OCI-LY7 (cell line): ENCODE data around the gene TRRAP. TPM values are rescaled to one million over a fixed set of nuclear protein-coding genes. Genes with fewer than 3 reads are reported as not detected.

Experiments used
- BruUV-seq: library from RNA; stranded (reverse); fragments of 400-500 nt; replicated peaks from 2 replicates; lab custom pipeline; 2021; lab: Mats Ljungman, UMichigan
- CTCF ChIA-PET: fragments of 300-600 bp; sonication (Branson Sonifier 250); formaldehyde crosslinking; loops from one replicate; lab custom pipeline; 2022; ENCODE audit warnings: antibody characterized with exemption; ENCODE audit not compliant: unreplicated experiment; lab: Charles Lee
- POLR2A ChIA-PET: fragments of 300-600 bp; sonication (Branson Sonifier 250); formaldehyde crosslinking; loops from one replicate; lab custom pipeline; 2022; ENCODE audit warnings: antibody characterized with exemption; lab: Charles Lee
- DNase-seq: peaks from one replicate; pipeline ENCODE4 v3.0.0-alpha.2; 2015; ENCODE audit warnings: low spot score
- H2AFZ ChIP-seq: fragments of 200-600 bp; sonication (generic), shearing (Covaris generic); 2 replicates; pipeline ENCODE4 v1.6.1; 2014; ENCODE audit warnings: mild to moderate bottlenecking, antibody characterized with exemption, low read length, moderate library complexity
- H3K27ac ChIP-seq: fragments of 200-600 bp; sonication (generic); 2 replicates; pipeline ENCODE4 v1.5.1; 2014; ENCODE audit warnings: mixed run types, low read depth, mild to moderate bottlenecking, moderate library complexity, low read length, inconsistent platforms; ENCODE audit not compliant: poor library complexity, severe bottlenecking
- H3K36me3 ChIP-seq: fragments of 200-600 bp; sonication (generic); 2 replicates; pipeline ENCODE4 v1.6.1; 2014; ENCODE audit warnings: mild to moderate bottlenecking, antibody characterized with exemption, low read length, moderate library complexity, mixed read lengths; ENCODE audit not compliant: insufficient read depth
- H3K4me1 ChIP-seq: fragments of 200-600 bp; sonication (generic); 2 replicates; pipeline ENCODE4 v1.5.1; 2014; ENCODE audit warnings: mild to moderate bottlenecking, low read length; ENCODE audit not compliant: insufficient read depth, poor library complexity, severe bottlenecking
- H3K4me2 ChIP-seq: fragments of 200-600 bp; sonication (generic); 2 replicates; pipeline ENCODE4 v1.6.1; 2014; ENCODE audit warnings: mild to moderate bottlenecking, low read length
- H3K4me3 ChIP-seq: fragments of 200-600 bp; sonication (generic); 2 replicates; pipeline ENCODE4 v1.5.1; 2014; ENCODE audit warnings: mild to moderate bottlenecking, low read depth, low read length; ENCODE audit not compliant: poor library complexity, severe bottlenecking
- H3K79me2 ChIP-seq: fragments of 200-600 bp; sonication (generic); 2 replicates; pipeline ENCODE4 v1.6.1; 2016; ENCODE audit warnings: low read depth, mild to moderate bottlenecking, low read length, moderate library complexity, mixed read lengths; ENCODE audit not compliant: insufficient read depth
- H3K9me2 ChIP-seq: fragments of 200-600 bp; sonication (generic); 2 replicates; pipeline ENCODE4 v1.6.1; 2016; ENCODE audit warnings: mild to moderate bottlenecking, low read length, mixed read lengths; ENCODE audit not compliant: insufficient read depth
- H3K9me3 ChIP-seq: fragments of 200-600 bp; sonication (generic); 2 replicates; pipeline ENCODE4 v1.6.1; 2014; ENCODE audit warnings: mild to moderate bottlenecking, mixed run types, low read length, mixed read lengths
- H4K20me1 ChIP-seq: fragments of 200-600 bp; sonication (generic); 2 replicates; pipeline ENCODE4 v1.6.1; 2014; ENCODE audit warnings: mild to moderate bottlenecking, antibody characterized with exemption, low read length, moderate library complexity, mixed read lengths; ENCODE audit not compliant: insufficient read depth
- EZH2phosphoT487 ChIP-seq: fragments of 200-600 bp; sonication (generic); IDR thresholded peaks from 2 replicates; pipeline ENCODE4 v1.6.1; 2018; ENCODE audit warnings: low read depth, borderline replicate concordance, mild to moderate bottlenecking, mixed run types, antibody characterized with exemption, low read length, moderate library complexity, mixed read lengths
- intact Hi-C: fragments of 100-400 bp; cut with micrococcal nuclease; formaldehyde crosslinking; loops from one replicate; pipeline ENCODE4 v1.10.0; 2022; ENCODE audit not compliant: unreplicated experiment
- total RNA-seq, 2 experiments: library from RNA; depleted of rRNA in 1 of 2; stranded (reverse); fragments of >200 nt in 1 of 2; shearing (Covaris generic) in 1 of 2; gene quantifications; 2 replicates each; pipeline ENCODE4 v1.2.3, GENCODE V29; 2014 to 2022
- TF ChIP-seq, protein P1 (sequence below): fragments of 200-600 bp; sonication (generic); conservative IDR thresholded peaks from 2 replicates; pipeline ENCODE4 v1.5.1; 2014; ENCODE audit warnings: mild to moderate bottlenecking, antibody characterized with exemption, low read length, moderate library complexity, mixed read lengths

Gene TRRAP
- total RNA-seq, 2 experiments from 2014 or later = 50.4 to 86.1 TPM

DNA sequence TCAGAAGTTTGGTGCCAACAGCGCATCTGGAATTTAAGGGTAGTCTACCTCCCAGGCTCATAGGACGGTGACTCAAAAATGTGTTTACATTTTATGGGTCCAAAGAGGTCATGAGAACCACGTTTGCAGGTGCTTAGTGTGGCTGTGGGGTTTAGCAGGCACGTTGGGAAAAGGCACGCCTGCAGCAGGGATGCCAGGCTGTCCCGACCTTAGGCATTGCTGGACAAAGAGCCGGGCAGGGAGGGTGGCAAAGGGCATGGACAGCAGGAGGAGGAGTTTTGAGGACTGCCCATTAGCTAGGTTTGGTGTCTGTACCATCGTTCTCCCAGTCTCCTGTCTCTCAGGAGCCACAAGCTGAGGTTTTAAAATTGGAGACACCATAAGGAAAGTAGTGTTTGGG lies 104.4 kb downstream of the TRRAP start:
- H2AFZ ChIP-seq = no peak overlapping the region
- no peak overlapping the region for H3K4me2 ChIP-seq
- no peaks in the 10 kb centered on the region for H3K4me1 ChIP-seq
- intact Hi-C loops = no loop called here
- no peak for DNase-seq
- H3K4me3 ChIP-seq = no peak overlapping the region
- peaks cover 100% of the 10 kb centered on the region for H3K36me3 ChIP-seq
- ChIA-PET CTCF (no interaction called here), POLR2A (no interaction called here)
- H3K79me2 ChIP-seq = no peaks in the 10 kb centered on the region
- BruUV-seq = no TSS peak
- H3K27ac ChIP-seq = no peak overlapping the region
- no peaks in the 10 kb centered on the region for H4K20me1 ChIP-seq
- no peaks in the 10 kb centered on the region for H3K9me2 ChIP-seq
- TF ChIP-seq, protein P1, sequence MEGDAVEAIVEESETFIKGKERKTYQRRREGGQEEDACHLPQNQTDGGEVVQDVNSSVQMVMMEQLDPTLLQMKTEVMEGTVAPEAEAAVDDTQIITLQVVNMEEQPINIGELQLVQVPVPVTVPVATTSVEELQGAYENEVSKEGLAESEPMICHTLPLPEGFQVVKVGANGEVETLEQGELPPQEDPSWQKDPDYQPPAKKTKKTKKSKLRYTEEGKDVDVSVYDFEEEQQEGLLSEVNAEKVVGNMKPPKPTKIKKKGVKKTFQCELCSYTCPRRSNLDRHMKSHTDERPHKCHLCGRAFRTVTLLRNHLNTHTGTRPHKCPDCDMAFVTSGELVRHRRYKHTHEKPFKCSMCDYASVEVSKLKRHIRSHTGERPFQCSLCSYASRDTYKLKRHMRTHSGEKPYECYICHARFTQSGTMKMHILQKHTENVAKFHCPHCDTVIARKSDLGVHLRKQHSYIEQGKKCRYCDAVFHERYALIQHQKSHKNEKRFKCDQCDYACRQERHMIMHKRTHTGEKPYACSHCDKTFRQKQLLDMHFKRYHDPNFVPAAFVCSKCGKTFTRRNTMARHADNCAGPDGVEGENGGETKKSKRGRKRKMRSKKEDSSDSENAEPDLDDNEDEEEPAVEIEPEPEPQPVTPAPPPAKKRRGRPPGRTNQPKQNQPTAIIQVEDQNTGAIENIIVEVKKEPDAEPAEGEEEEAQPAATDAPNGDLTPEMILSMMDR = no peak
- no peak for TF ChIP-seq EZH2phosphoT487
- peaks cover 5% of the 10 kb centered on the region; the same call in 1 of the 2 replicates for H3K9me3 ChIP-seq

DNA sequence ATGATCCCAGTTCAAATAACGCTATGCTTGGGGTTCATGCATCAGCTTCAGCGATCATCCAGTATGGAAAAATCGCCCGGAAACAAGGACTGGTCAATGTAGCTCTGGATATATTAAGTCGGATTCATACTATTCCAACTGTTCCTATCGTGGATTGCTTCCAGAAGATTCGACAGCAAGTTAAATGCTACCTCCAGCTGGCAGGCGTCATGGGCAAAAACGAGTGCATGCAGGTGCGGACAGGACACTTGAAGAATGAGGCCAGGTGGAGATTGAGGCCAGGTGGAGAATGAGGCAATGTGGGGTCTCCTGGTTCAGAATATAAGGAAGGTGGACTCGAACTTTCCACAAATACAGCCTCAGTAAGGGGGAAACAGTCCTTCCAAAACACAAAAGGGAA lies 105.8 kb downstream of the TRRAP start:
- intact Hi-C loops = no loop called here
- TF ChIP-seq EZH2phosphoT487 = no peak
- TF ChIP-seq, protein P1 = no peak
- DNase-seq = no peak
- no peak overlapping the region for H3K4me3 ChIP-seq
- ChIA-PET POLR2A (interaction anchor here (1.5 kb wide), 1 partner anchor 13 kb away, joined by 4 read pairs; no protein-coding TSS in a partner anchor), CTCF (no interaction called here)
- no peak overlapping the region for H2AFZ ChIP-seq
- peaks cover 5% of the 10 kb centered on the region; the same call in 1 of the 2 replicates for H3K9me3 ChIP-seq
- H3K9me2 ChIP-seq = no peaks in the 10 kb centered on the region
- no peak overlapping the region for H3K27ac ChIP-seq
- H4K20me1 ChIP-seq = no peaks in the 10 kb centered on the region
- H3K4me1 ChIP-seq = no peaks in the 10 kb centered on the region
- H3K36me3 ChIP-seq = peaks cover 100% of the 10 kb centered on the region
- BruUV-seq = no TSS peak
- H3K4me2 ChIP-seq = no peak overlapping the region
- H3K79me2 ChIP-seq = no peaks in the 10 kb centered on the region

DNA sequence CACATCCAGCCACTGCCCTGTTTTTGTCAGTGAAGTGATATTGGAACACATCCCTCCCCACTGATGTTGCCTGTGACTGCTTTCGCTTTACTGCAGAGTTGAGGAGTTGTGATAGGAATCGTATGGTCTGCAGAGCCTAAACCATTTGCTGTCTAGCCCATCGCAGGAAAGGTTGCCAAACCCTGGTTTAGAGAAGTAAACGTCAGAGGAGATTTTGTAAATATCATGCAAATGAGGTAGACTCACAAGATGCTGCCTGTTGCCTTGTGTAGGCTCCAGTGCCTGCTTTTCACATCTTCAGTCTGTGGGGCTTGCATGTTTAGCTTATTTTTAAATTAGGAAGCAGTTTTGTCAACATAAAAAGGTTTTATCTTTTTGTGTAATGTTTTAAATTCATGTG lies 107.1 kb downstream of the TRRAP start:
- POLR2A ChIA-PET = interaction anchor here (1.3 to 1.5 kb wide), 2 partner anchors 11 to 14 kb away, joined by 4 read pairs; no protein-coding TSS in a partner anchor
- BruUV-seq = no TSS peak
- intact Hi-C loops = loop anchor here (5.0 kb wide), 1 partner anchor 48 kb away; no protein-coding TSS in a partner anchor

More for the DNA sequence above, 107.1 kb downstream of the TRRAP start:
- Histone ChIP-seq H3K4me1 (no peaks in the 10 kb centered on the region), H3K79me2 (no peaks in the 10 kb centered on the region), H3K9me2 (no peaks in the 10 kb centered on the region), H3K36me3 (peaks cover 100% of the 10 kb centered on the region), H3K4me3 (no peak overlapping the region), H3K4me2 (no peak overlapping the region), H2AFZ (no peak overlapping the region), H3K27ac (no peak overlapping the region), H3K9me3 (peaks cover 5% of the 10 kb centered on the region; the same call in 1 of the 2 replicates), H4K20me1 (no peaks in the 10 kb centered on the region)
- CTCF ChIA-PET = interaction anchor here (1.0 kb wide), 1 partner anchor 55 kb away, joined by 3 read pairs; no protein-coding TSS in a partner anchor
- DNase-seq = no peak
- TF ChIP-seq, protein P1 = no peak
- TF ChIP-seq EZH2phosphoT487 = no peak
